DMS 273 (cell line): ENCODE measurements around the gene SOX21.
A peak's percentile ranks its signal among the peaks of the same experiment; 100 is the strongest.

Source experiments
- DNase-seq: peaks from one replicate; lab custom pipeline; 2025; ENCODE audit not compliant: unreplicated experiment; lab: John Stamatoyannopoulos, UW

The SOX21 gene

GRCh38 chr13:94709001-94709834 is 3.1 kb downstream of the SOX21 start:
- DNase-seq: peak; percentile 26

- peak; percentile 32 for DNase-seq
These were observed 4.1 kb downstream of the SOX21 start for GRCh38 chr13:94708031-94708859.

GRCh38 chr13:94707400-94708021 is 4.8 kb downstream of the SOX21 start:
- DNase-seq: peak; percentile 16

GRCh38 chr13:94706843-94707399 is 5.4 kb downstream of the SOX21 start:
- peak; percentile 5 for DNase-seq

GRCh38 chr13:94706101-94706842 is 6.1 kb downstream of the SOX21 start:
- no peak for DNase-seq

- DNase-seq: no peak
These were observed 7.0 kb downstream of the SOX21 start for GRCh38 chr13:94705081-94706030.

- DNase-seq: no peak
These were observed 7.8 kb downstream of the SOX21 start for GRCh38 chr13:94704377-94705080.

GRCh38 chr13:94703721-94704314 is 8.5 kb downstream of the SOX21 start:
- no peak for DNase-seq

GRCh38 chr13:94703271-94703670 is 9.1 kb downstream of the SOX21 start:
- DNase-seq: no peak

- DNase-seq: no peak
These were observed 9.9 kb downstream of the SOX21 start for GRCh38 chr13:94702181-94703041.

- no peak for DNase-seq
These were observed 10.8 kb downstream of the SOX21 start for GRCh38 chr13:94701313-94702180.

GRCh38 chr13:94700536-94700935 is 11.8 kb downstream of the SOX21 start:
- DNase-seq: no peak

- no peak for DNase-seq
These were observed 12.3 kb downstream of the SOX21 start for GRCh38 chr13:94700051-94700535.

- peak; percentile 2 for DNase-seq
These were observed 16.2 kb downstream of the SOX21 start for GRCh38 chr13:94696171-94696570.

GRCh38 chr13:94692030-94692429 is 20.3 kb downstream of the SOX21 start:
- DNase-seq: no peak

- DNase-seq: no peak
These were observed 28.9 kb downstream of the SOX21 start for GRCh38 chr13:94683409-94683808.
